MCF 10A (cell line): ENCODE results near the gene RCC2. TPM values are rescaled to one million over a fixed set of nuclear protein-coding genes. Genes with fewer than 3 reads are reported as not detected.

ENCODE experiments used
- BruUV-seq: library from RNA; stranded (reverse); fragments of 400-500 nt; replicated peaks from 2 replicates; lab custom pipeline; 2021; lab: Mats Ljungman, UMichigan
- CTCF ChIA-PET: fragments of 300-600 bp; sonication (Branson Sonifier 250); formaldehyde crosslinking; extraction: SDS; loops from one replicate; lab custom pipeline; 2021; ENCODE audit warnings: antibody characterized with exemption, inconsistent platforms; lab: Yijun Ruan, JAX
- POLR2A ChIA-PET: fragments of 300-600, 350-650 bp; sonication (Branson Sonifier 250); formaldehyde crosslinking; extraction: SDS; loops from one replicate; lab custom pipeline; 2020; ENCODE audit warnings: antibody characterized with exemption, inconsistent platforms; lab: Yijun Ruan, JAX
- DNase-seq: peaks from one replicate; pipeline ENCODE4 v3.0.0-alpha.2; 2018; ENCODE audit not compliant: unreplicated experiment
- H3K27ac Mint-ChIP-seq: one replicate; pipeline ENCODE4 v1.8.0; 2022; ENCODE audit warnings: mild to moderate bottlenecking, low read depth, mixed read lengths; ENCODE audit not compliant: unreplicated experiment
- H3K27me3 Mint-ChIP-seq: one replicate; pipeline ENCODE4 v1.8.0; 2022; ENCODE audit warnings: mixed read lengths; ENCODE audit not compliant: insufficient read depth, unreplicated experiment
- H3K36me3 Mint-ChIP-seq: one replicate; pipeline ENCODE4 v1.8.0; 2022; ENCODE audit warnings: mild to moderate bottlenecking, moderate library complexity, mixed read lengths; ENCODE audit not compliant: insufficient read depth, unreplicated experiment
- H3K4me1 Mint-ChIP-seq: one replicate; pipeline ENCODE4 v1.8.0; 2022; ENCODE audit warnings: mixed read lengths; ENCODE audit not compliant: insufficient read depth, unreplicated experiment
- H3K4me3 Mint-ChIP-seq: one replicate; pipeline ENCODE4 v1.8.0; 2022; ENCODE audit warnings: mild to moderate bottlenecking, moderate library complexity, mixed read lengths; ENCODE audit not compliant: unreplicated experiment
- H3K9me3 Mint-ChIP-seq: one replicate; pipeline ENCODE4 v1.8.0; 2022; ENCODE audit warnings: mixed read lengths; ENCODE audit not compliant: unreplicated experiment
- CTCF ChIP-seq: fragments of 200-600 bp; IDR thresholded peaks from one replicate; pipeline ENCODE4 v1.8.0; 2022; ENCODE audit warnings: antibody characterized with exemption, mild to moderate bottlenecking; ENCODE audit not compliant: unreplicated experiment
- intact Hi-C: fragments of 100-400 bp; cut with micrococcal nuclease; formaldehyde crosslinking; loops from 2 replicates; pipeline ENCODE4 v1.14.1; 2022
- total RNA-seq: library from RNA; stranded (reverse); gene quantifications from 2 replicates; pipeline ENCODE4 v1.2.3, GENCODE V29; 2022

RCC2 gene
- total RNA-seq, 1 experiment from 2014 or later = 107 TPM

GRCh38 chr1:17393230-17393629 is 46.2 kb downstream of the RCC2 start:
- POLR2A ChIA-PET = no interaction called here
- TF ChIP-seq CTCF = no peak
- intact Hi-C loops = no loop called here
- DNase-seq = no peak
- CTCF ChIA-PET = no interaction called here
- H3K36me3 Mint-ChIP-seq = no peaks in the 10 kb centered on the region
- BruUV-seq = no TSS peak
- H3K4me3 Mint-ChIP-seq = no peak overlapping the region
- no peaks in the 10 kb centered on the region for H3K27me3 Mint-ChIP-seq
- H3K27ac Mint-ChIP-seq = no peak overlapping the region
- H3K9me3 Mint-ChIP-seq = no peaks in the 10 kb centered on the region
- no peaks in the 10 kb centered on the region for H3K4me1 Mint-ChIP-seq

GRCh38 chr1:17392199-17392740 is 47.2 kb downstream of the RCC2 start:
- intact Hi-C loops = no loop called here
- Mint-ChIP-seq H3K36me3 (no peaks in the 10 kb centered on the region), H3K27me3 (no peaks in the 10 kb centered on the region), H3K9me3 (no peaks in the 10 kb centered on the region), H3K27ac (no peak overlapping the region), H3K4me1 (no peaks in the 10 kb centered on the region), H3K4me3 (no peak overlapping the region)
- CTCF ChIA-PET = interaction anchor here (0.6 kb wide), 1 partner anchor 307 kb away, joined by 3 read pairs; no protein-coding TSS in a partner anchor
- POLR2A ChIA-PET = no interaction called here
- BruUV-seq = no TSS peak
- no peak for DNase-seq
- TF ChIP-seq CTCF = no peak

- no peak for TF ChIP-seq CTCF
- intact Hi-C loops = no loop called here
- Mint-ChIP-seq H3K9me3 (no peaks in the 10 kb centered on the region), H3K4me1 (no peaks in the 10 kb centered on the region), H3K27ac (no peak overlapping the region), H3K4me3 (no peak overlapping the region), H3K27me3 (no peaks in the 10 kb centered on the region), H3K36me3 (no peaks in the 10 kb centered on the region)
- CTCF ChIA-PET = interaction anchor here (1.1 kb wide), 1 partner anchor 46 kb away, joined by 4 read pairs; no protein-coding TSS in a partner anchor
- no peak for DNase-seq
- POLR2A ChIA-PET = no interaction called here
- no TSS peak for BruUV-seq
Observed at GRCh38 chr1:17381161-17381560, 58.3 kb downstream of the RCC2 start.

- H3K27ac Mint-ChIP-seq = no peak overlapping the region
- BruUV-seq = no TSS peak
- H3K27me3 Mint-ChIP-seq = no peaks in the 10 kb centered on the region
- ChIA-PET CTCF (interaction anchor here (0.8 kb wide), 1 partner anchor 12 kb away, joined by 3 read pairs; no protein-coding TSS in a partner anchor), POLR2A (interaction anchor here (0.7 kb wide), 1 partner anchor 144 kb away, joined by 3 read pairs; no protein-coding TSS in a partner anchor)
- no peaks in the 10 kb centered on the region for H3K4me1 Mint-ChIP-seq
- DNase-seq = no peak
- intact Hi-C loops = no loop called here
- TF ChIP-seq CTCF = no peak
- H3K36me3 Mint-ChIP-seq = no peaks in the 10 kb centered on the region
- no peak overlapping the region for H3K4me3 Mint-ChIP-seq
- no peaks in the 10 kb centered on the region for H3K9me3 Mint-ChIP-seq
Observed at GRCh38 chr1:17377325-17377953, 62.0 kb downstream of the RCC2 start.
